Mesodermal cell (in vitro differentiated cells): Measurements from ENCODE around the gene PRKAR1B.

Experiments used
- H3K27ac ChIP-seq: 2 replicates; pipeline ENCODE4 v1.7.0; 2013; ENCODE audit warnings: mild to moderate bottlenecking, low read depth, low read length, moderate library complexity; ENCODE audit not compliant: severe bottlenecking
- H3K36me3 ChIP-seq: 2 replicates; pipeline ENCODE4 v1.7.1; 2013; ENCODE audit warnings: mild to moderate bottlenecking, low read length, moderate library complexity; ENCODE audit not compliant: control insufficient read depth, insufficient read depth
- H3K4me1 ChIP-seq: one replicate; pipeline ENCODE4 v1.7.1; 2013; ENCODE audit warnings: mild to moderate bottlenecking, low read length; ENCODE audit not compliant: insufficient read depth, control insufficient read depth, poor library complexity, severe bottlenecking
- H3K4me3 ChIP-seq: 2 replicates; pipeline ENCODE4 v1.7.0; 2013; ENCODE audit warnings: low read length, control low read depth, mild to moderate bottlenecking; ENCODE audit not compliant: insufficient read depth, poor library complexity, severe bottlenecking; ENCODE audit errors: extremely low read depth
- H3K9me3 ChIP-seq: 2 replicates; pipeline ENCODE4 v1.7.1; 2013; ENCODE audit warnings: mild to moderate bottlenecking, low read length, moderate library complexity; ENCODE audit not compliant: control insufficient read depth
- whole genome bisulfite sequencing, 2 experiments: methylation state at CpG; one replicate each; pipeline ENCODE4 v1.1.5; 2013; ENCODE audit warnings: missing lambda C conversion rate in 2 of 2; ENCODE audit not compliant: insufficient coverage in 2 of 2; 5-methylcytosine and 5-hydroxymethylcytosine counted together

PRKAR1B gene

GRCh38 chr7:600149-601035, 126.7 kb downstream of the PRKAR1B start:
- H3K27ac ChIP-seq: no peak overlapping the region
- WGBS, 2 experiments: 95% methylated on average over 28 to 32 of the region's 33 CpGs
- no peaks in the 10 kb centered on the region for H3K9me3 ChIP-seq

GRCh38 chr7:598899-599298, 128.2 kb downstream of the PRKAR1B start:
- WGBS, 2 experiments: 92 to 95% methylated on average over 15 to 18 of the region's 19 CpGs
- H3K36me3 ChIP-seq: no peaks in the 10 kb centered on the region

More at GRCh38 chr7:600149-601035, 126.7 kb downstream of the PRKAR1B start:
- Histone ChIP-seq H3K4me1 (peaks cover 31% of the 10 kb centered on the region), H3K36me3 (no peaks in the 10 kb centered on the region), H3K4me3 (no peak overlapping the region)

GRCh38 chr7:597348-598178, 129.5 kb downstream of the PRKAR1B start:
- H3K36me3 ChIP-seq: no peaks in the 10 kb centered on the region
- WGBS, 2 experiments: 96% methylated on average over 26 to 34 of the region's 35 CpGs
- no peak overlapping the region for H3K27ac ChIP-seq
- no peak overlapping the region for H3K4me3 ChIP-seq
- H3K4me1 ChIP-seq: peaks cover 5% of the 10 kb centered on the region
- no peaks in the 10 kb centered on the region for H3K9me3 ChIP-seq

More at GRCh38 chr7:598899-599298, 128.2 kb downstream of the PRKAR1B start:
- peaks cover 18% of the 10 kb centered on the region for H3K4me1 ChIP-seq
- H3K4me3 ChIP-seq: no peak overlapping the region
- no peak overlapping the region for H3K27ac ChIP-seq
- H3K9me3 ChIP-seq: no peaks in the 10 kb centered on the region

GRCh38 chr7:596819-597182, 130.3 kb downstream of the PRKAR1B start:
- Histone ChIP-seq H3K4me1 (no peaks in the 10 kb centered on the region), H3K4me3 (no peak overlapping the region), H3K9me3 (no peaks in the 10 kb centered on the region), H3K27ac (no peak overlapping the region), H3K36me3 (no peaks in the 10 kb centered on the region)
- WGBS, 2 experiments: 94 to 99% methylated on average over 8 to 13 of the region's 17 CpGs

- 96 to 97% methylated on average over 23 to 27 of the region's 30 CpGs for WGBS, 2 experiments
- no peaks in the 10 kb centered on the region for H3K36me3 ChIP-seq
- no peaks in the 10 kb centered on the region for H3K9me3 ChIP-seq
- H3K27ac ChIP-seq: no peak overlapping the region
- H3K4me1 ChIP-seq: no peaks in the 10 kb centered on the region
- no peak overlapping the region for H3K4me3 ChIP-seq
Observed at GRCh38 chr7:596071-596818, 130.8 kb downstream of the PRKAR1B start.

GRCh38 chr7:595621-596010, 131.5 kb downstream of the PRKAR1B start:
- 91 to 100% methylated on average over 4 to 8 of the region's 10 CpGs for WGBS, 2 experiments
- H3K9me3 ChIP-seq: no peaks in the 10 kb centered on the region
- no peak overlapping the region for H3K27ac ChIP-seq

GRCh38 chr7:594920-595620, 132.0 kb downstream of the PRKAR1B start:
- Histone ChIP-seq H3K4me1 (no peaks in the 10 kb centered on the region), H3K9me3 (no peaks in the 10 kb centered on the region), H3K4me3 (no peak overlapping the region), H3K36me3 (no peaks in the 10 kb centered on the region), H3K27ac (no peak overlapping the region)
- 95% methylated on average over 15 to 23 of the region's 29 CpGs for WGBS, 2 experiments

More at GRCh38 chr7:595621-596010, 131.5 kb downstream of the PRKAR1B start:
- Histone ChIP-seq H3K4me1 (no peaks in the 10 kb centered on the region), H3K4me3 (no peak overlapping the region), H3K36me3 (no peaks in the 10 kb centered on the region)

GRCh38 chr7:594212-594913, 132.7 kb downstream of the PRKAR1B start:
- Histone ChIP-seq H3K36me3 (no peaks in the 10 kb centered on the region), H3K4me3 (no peak overlapping the region), H3K27ac (no peak overlapping the region), H3K9me3 (no peaks in the 10 kb centered on the region), H3K4me1 (no peaks in the 10 kb centered on the region)
- 94 to 95% methylated on average over 11 to 12 of the region's 16 CpGs for WGBS, 2 experiments

GRCh38 chr7:593324-594115, 133.6 kb downstream of the PRKAR1B start:
- Histone ChIP-seq H3K27ac (no peak overlapping the region), H3K9me3 (no peaks in the 10 kb centered on the region), H3K4me3 (no peak overlapping the region), H3K4me1 (no peaks in the 10 kb centered on the region), H3K36me3 (peaks cover 6% of the 10 kb centered on the region)
- WGBS, 2 experiments: 93 to 95% methylated on average over 28 to 31 of the region's 34 CpGs
